GM10266 (cell line): ENCODE measurements around the gene HLA-DPA1.

Source experiments
- DNase-seq: peaks from one replicate; pipeline ENCODE4 v3.0.0; 2012; ENCODE audit errors: extremely low spot score
- CTCF ChIP-seq: IDR thresholded peaks from 2 replicates; pipeline ENCODE4 v1.5.1; 2012; ENCODE audit warnings: mild to moderate bottlenecking, low read depth; ENCODE audit not compliant: control insufficient read depth, insufficient read depth; ENCODE audit errors: missing control alignments

The HLA-DPA1 gene

GRCh38 chr6:33021917-33022316 lies 51.5 kb downstream of the HLA-DPA1 start:
- no peak for DNase-seq
- TF ChIP-seq CTCF = no peak

GRCh38 chr6:33019372-33019771 lies 54.1 kb downstream of the HLA-DPA1 start:
- no peak for TF ChIP-seq CTCF
- DNase-seq = no peak

GRCh38 chr6:33018904-33019303 lies 54.5 kb downstream of the HLA-DPA1 start:
- no peak for DNase-seq
- TF ChIP-seq CTCF = no peak

- no peak for TF ChIP-seq CTCF
- no peak for DNase-seq
Measured at GRCh38 chr6:33018418-33018817, 55.0 kb downstream of the HLA-DPA1 start.

GRCh38 chr6:33017694-33018353 lies 55.6 kb downstream of the HLA-DPA1 start:
- DNase-seq = no peak
- no peak for TF ChIP-seq CTCF

- no peak for DNase-seq
Measured at GRCh38 chr6:33017018-33017417, 56.4 kb downstream of the HLA-DPA1 start.

More at GRCh38 chr6:33017018-33017417, 56.4 kb downstream of the HLA-DPA1 start:
- no peak for TF ChIP-seq CTCF
